K562 (cell line): ENCODE results near the gene ACKR2. TPM values are rescaled to one million over a fixed set of nuclear protein-coding genes. Genes with fewer than 3 reads are reported as not detected.

Experiments
- BRF2 ChIP-seq: IDR thresholded peaks from 3 replicates; pipeline ENCODE4 v1.6.1; 2011; ENCODE audit warnings: borderline replicate concordance, mild to moderate bottlenecking; ENCODE audit not compliant: insufficient read length, insufficient read depth
- CEBPZ ChIP-seq: fragments of 150-350 bp; IDR thresholded peaks from 2 replicates; pipeline ENCODE4 v1.6.1; 2014; ENCODE audit warnings: low read depth, mild to moderate bottlenecking, low read length, borderline replicate concordance
- EHMT2 ChIP-seq: fragments of 450-650 bp; IDR thresholded peaks from 2 replicates; pipeline ENCODE4 v1.6.1; 2018; ENCODE audit warnings: antibody characterized with exemption
- ETV1 ChIP-seq: fragments of 450-650 bp; conservative IDR thresholded peaks from 2 replicates; pipeline ENCODE4 v1.6.1; 2016; ENCODE audit warnings: missing genetic modification characterization, control low read depth, low read depth, missing compliant biosample characterization
- HMG20A ChIP-seq: fragments of 450-650 bp; formaldehyde crosslinking; conservative IDR thresholded peaks from 2 replicates; pipeline ENCODE4 v1.4.0; 2020; ENCODE audit warnings: mild to moderate bottlenecking, mixed read lengths
- MYBL2 ChIP-seq, 2 experiments: fragments of 450-650 bp in 1 of 2; sonication (generic) in 1 of 2; formaldehyde crosslinking in 1 of 2; IDR thresholded peaks; 2 replicates each; pipeline versions ENCODE4 v1.6.1 to v1.8.1; 2017 to 2022; ENCODE audit warnings: borderline replicate concordance in 1 of 2, inconsistent platforms in 1 of 2, low read depth in 1 of 2, mild to moderate bottlenecking in 1 of 2, missing genetic modification reagents in 1 of 2, moderate library complexity in 1 of 2
- PRPF4 ChIP-seq: fragments of 200-400 bp; formaldehyde crosslinking; IDR thresholded peaks from one replicate; pipeline ENCODE4 v1.6.1; 2017; ENCODE audit warnings: low read length, low read depth, mild to moderate bottlenecking; ENCODE audit not compliant: insufficient read depth, poor library complexity, severe bottlenecking
- RBFOX2 ChIP-seq: fragments of 200-400 bp; formaldehyde crosslinking; IDR thresholded peaks from 2 replicates; pipeline ENCODE4 v1.6.1; 2017; ENCODE audit warnings: low read depth, mild to moderate bottlenecking, low read length, moderate library complexity
- TBL1XR1 ChIP-seq, 2 experiments: IDR thresholded peaks; 2 replicates each; pipeline ENCODE4 v1.6.1; 2012; ENCODE audit warnings: improper control_type of control experiment in 2 of 2, low read length in 2 of 2, mild to moderate bottlenecking in 1 of 2
- ZNF212 ChIP-seq: fragments of 450-650 bp; formaldehyde crosslinking; IDR thresholded peaks from 2 replicates; pipeline ENCODE4 v1.4.0; 2020; ENCODE audit warnings: mild to moderate bottlenecking
- polyA plus RNA-seq, 8 experiments: library from polyadenylated mRNA; depleted of rRNA in 4 of 8; stranded (reverse) in 5 of 8; unstranded in 3 of 8; fragments of >200 nt; fragmentation: Nextera tagmentation in 2 of 8; fragmentation: Illumina TruSeq in 1 of 8; extraction: Ambion mirVana in 2 of 8; extraction: Trizol in 1 of 8; gene quantifications; 2 replicates each; pipeline versions ENCODE4 v1.2.1 to v1.2.3, GENCODE V29; 2011 to 2014; ENCODE audit warnings: inconsistent platforms in 1 of 8, missing spikeins in 1 of 8
- total RNA-seq, 7 experiments: library from RNA; depleted of rRNA in 6 of 7; stranded (reverse); fragments of >200 nt in 6 of 7; fragmentation: Illumina TruSeq in 2 of 7; extraction: Trizol in 2 of 7; gene quantifications; 2 replicates each; pipeline versions ENCODE4 v1.2.1 to v1.2.3, GENCODE V29; 2011 to 2021; ENCODE audit warnings: low replicate concordance in 1 of 7
- TF ChIP-seq, protein P1 (sequence below): sonication (generic); formaldehyde crosslinking; IDR thresholded peaks from 2 replicates; pipeline ENCODE4 v1.8.0; 2022; ENCODE audit warnings: missing genetic modification reagents, mild to moderate bottlenecking, borderline replicate concordance
- TF ChIP-seq, protein P2 (sequence below): fragments of 450-650 bp; IDR thresholded peaks from 2 replicates; pipeline ENCODE4 v1.6.1; 2016; ENCODE audit warnings: low read depth

Gene ACKR2
- total and polyA plus RNA-seq, 9 of the 15 experiments (the other 6 are each of a cell fraction or from before 2014, with no cell fraction given), result 0.03 to 0.69 (median 0.25) TPM; not detected in 1

DNA sequence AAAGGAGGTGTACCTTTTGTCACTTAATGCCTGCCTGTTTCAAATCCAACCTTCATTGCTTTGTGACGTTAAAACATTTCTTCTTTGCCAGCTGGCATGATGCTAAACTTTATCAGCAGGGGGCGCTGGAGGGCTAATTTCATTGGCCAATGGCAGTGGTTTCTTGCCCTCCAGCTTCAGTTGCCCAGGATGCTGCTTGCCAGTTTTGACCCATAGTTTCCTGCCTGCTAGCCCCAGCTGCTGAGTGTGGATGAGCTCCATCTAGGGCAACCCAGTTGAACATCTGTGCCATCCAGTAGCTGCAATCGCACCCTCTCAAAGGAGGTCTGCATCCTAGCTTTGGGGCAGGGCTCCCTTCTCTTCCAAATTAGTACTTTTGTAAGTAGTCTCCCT, 22.1 kb downstream of the ACKR2 start (continued):
- TF ChIP-seq CEBPZ (no peak), MYBL2 (IDR thresholded peaks at IDR 0.05; ENCODE audit: low read depth) (no peak), MYBL2 (CRISPR knock-in tag; IDR thresholded peaks at IDR 0.05; ENCODE audit: borderline replicate concordance) (no peak), PRPF4 (no peak), TBL1XR1 (IDR thresholded peaks at IDR 0.05; ENCODE audit: low read length in 2 of 2) (no peak), HMG20A (no peak), RBFOX2 (no peak), EHMT2 (no peak), ETV1 (tag) (no peak), ZNF212 (CRISPR knock-in tag) (no peak), BRF2 (no peak)
- TF ChIP-seq, protein P1, sequence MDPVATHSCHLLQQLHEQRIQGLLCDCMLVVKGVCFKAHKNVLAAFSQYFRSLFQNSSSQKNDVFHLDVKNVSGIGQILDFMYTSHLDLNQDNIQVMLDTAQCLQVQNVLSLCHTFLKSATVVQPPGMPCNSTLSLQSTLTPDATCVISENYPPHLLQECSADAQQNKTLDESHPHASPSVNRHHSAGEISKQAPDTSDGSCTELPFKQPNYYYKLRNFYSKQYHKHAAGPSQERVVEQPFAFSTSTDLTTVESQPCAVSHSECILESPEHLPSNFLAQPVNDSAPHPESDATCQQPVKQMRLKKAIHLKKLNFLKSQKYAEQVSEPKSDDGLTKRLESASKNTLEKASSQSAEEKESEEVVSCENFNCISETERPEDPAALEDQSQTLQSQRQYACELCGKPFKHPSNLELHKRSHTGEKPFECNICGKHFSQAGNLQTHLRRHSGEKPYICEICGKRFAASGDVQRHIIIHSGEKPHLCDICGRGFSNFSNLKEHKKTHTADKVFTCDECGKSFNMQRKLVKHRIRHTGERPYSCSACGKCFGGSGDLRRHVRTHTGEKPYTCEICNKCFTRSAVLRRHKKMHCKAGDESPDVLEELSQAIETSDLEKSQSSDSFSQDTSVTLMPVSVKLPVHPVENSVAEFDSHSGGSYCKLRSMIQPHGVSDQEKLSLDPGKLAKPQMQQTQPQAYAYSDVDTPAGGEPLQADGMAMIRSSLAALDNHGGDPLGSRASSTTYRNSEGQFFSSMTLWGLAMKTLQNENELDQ, result no peak
- TF ChIP-seq, protein P2, sequence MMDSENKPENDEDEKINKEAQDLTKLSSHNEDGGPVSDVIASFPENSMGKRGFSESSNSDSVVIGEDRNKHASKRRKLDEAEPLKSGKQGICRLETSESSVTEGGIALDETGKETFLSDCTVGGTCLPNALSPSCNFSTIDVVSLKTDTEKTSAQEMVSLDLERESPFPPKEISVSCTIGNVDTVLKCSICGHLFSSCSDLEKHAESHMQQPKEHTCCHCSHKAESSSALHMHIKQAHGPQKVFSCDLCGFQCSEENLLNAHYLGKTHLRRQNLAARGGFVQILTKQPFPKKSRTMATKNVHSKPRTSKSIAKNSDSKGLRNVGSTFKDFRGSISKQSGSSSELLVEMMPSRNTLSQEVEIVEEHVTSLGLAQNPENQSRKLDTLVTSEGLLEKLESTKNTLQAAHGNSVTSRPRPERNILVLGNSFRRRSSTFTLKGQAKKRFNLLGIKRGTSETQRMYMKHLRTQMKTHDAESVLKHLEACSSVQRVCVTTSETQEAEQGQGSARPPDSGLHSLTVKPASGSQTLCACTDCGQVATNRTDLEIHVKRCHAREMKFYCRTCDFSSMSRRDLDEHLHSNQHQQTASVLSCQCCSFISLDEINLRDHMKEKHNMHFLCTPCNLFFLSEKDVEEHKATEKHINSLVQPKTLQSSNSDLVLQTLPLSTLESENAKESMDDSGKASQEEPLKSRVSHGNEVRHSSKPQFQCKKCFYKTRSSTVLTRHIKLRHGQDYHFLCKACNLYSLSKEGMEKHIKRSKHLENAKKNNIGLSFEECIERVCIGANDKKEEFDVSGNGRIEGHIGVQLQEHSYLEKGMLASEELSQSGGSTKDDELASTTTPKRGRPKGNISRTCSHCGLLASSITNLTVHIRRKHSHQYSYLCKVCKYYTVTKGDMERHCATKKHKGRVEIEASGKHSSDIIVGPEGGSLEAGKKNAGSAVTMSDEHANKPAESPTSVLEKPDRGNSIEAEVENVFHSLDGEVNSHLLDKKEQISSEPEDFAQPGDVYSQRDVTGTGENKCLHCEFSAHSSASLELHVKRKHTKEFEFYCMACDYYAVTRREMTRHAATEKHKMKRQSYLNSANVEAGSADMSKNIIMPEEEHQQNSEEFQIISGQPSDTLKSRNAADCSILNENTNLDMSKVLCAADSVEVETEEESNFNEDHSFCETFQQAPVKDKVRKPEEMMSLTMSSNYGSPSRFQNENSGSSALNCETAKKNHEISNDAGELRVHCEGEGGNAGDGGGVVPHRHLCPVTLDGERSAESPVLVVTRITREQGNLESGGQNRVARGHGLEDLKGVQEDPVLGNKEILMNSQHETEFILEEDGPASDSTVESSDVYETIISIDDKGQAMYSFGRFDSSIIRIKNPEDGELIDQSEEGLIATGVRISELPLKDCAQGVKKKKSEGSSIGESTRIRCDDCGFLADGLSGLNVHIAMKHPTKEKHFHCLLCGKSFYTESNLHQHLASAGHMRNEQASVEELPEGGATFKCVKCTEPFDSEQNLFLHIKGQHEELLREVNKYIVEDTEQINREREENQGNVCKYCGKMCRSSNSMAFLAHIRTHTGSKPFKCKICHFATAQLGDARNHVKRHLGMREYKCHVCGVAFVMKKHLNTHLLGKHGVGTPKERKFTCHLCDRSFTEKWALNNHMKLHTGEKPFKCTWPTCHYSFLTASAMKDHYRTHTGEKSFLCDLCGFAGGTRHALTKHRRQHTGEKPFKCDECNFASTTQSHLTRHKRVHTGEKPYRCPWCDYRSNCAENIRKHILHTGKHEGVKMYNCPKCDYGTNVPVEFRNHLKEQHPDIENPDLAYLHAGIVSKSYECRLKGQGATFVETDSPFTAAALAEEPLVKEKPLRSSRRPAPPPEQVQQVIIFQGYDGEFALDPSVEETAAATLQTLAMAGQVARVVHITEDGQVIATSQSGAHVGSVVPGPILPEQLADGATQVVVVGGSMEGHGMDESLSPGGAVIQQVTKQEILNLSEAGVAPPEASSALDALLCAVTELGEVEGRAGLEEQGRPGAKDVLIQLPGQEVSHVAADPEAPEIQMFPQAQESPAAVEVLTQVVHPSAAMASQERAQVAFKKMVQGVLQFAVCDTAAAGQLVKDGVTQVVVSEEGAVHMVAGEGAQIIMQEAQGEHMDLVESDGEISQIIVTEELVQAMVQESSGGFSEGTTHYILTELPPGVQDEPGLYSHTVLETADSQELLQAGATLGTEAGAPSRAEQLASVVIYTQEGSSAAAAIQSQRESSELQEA, result no peak
